Peyer's patch (tissue), 4 donors: ENCODE results near the gene MRPL41. TPM values are rescaled to one million over a fixed set of nuclear protein-coding genes. Genes with fewer than 3 reads are reported as not detected.
"Not testable (repeated sequence)": the region's sequence is repeated elsewhere in the genome, so short reads cannot be mapped to it uniquely, and the experiment has no call there.

Experiments used
- DNase-seq, 3 donors: peaks; one replicate each; pipeline ENCODE4 v3.0.0-alpha.2; 2017 to 2019
- H3K27ac ChIP-seq, 4 donors: fragments of 200-600 bp; sonication (generic); one replicate each; pipeline ENCODE4 v1.5.1; 2016 to 2019
- H3K27me3 ChIP-seq, 2 donors: fragments of 200-600 bp; sonication (generic); one replicate each; pipeline ENCODE4 v1.5.1; 2019
- H3K36me3 ChIP-seq, 3 donors: fragments of 200-600 bp; sonication (generic); one replicate each; pipeline ENCODE4 v1.5.1; 2016 to 2019
- H3K4me1 ChIP-seq, 4 donors: fragments of 200-600 bp; sonication (generic); one replicate each; pipeline ENCODE4 v1.5.1; 2016 to 2019
- H3K4me3 ChIP-seq, 4 donors: fragments of 200-600 bp; sonication (generic); 1 replicate in 3 of 4; 2 replicates in 1 of 4; pipeline ENCODE4 v1.5.1; 2016 to 2019; ENCODE audit warnings: mild to moderate bottlenecking in 1 of 4
- H3K9me3 ChIP-seq, 4 donors: fragments of 200-600 bp; sonication (generic); one replicate each; pipeline ENCODE4 v1.5.1; 2016 to 2019; ENCODE audit warnings: mild to moderate bottlenecking in 1 of 4
- POLR2A ChIP-seq, 2 donors: fragments of 450-650 bp; IDR thresholded peaks; one replicate each; pipeline ENCODE4 v1.5.1; 2017; ENCODE audit warnings: antibody characterized with exemption in 2 of 2, mild to moderate bottlenecking in 2 of 2, moderate library complexity in 2 of 2
- total RNA-seq, 4 donors: library from RNA; depleted of rRNA; stranded (reverse); fragments of >200 nt; gene quantifications; one replicate each; pipeline ENCODE4 v1.1.0, GENCODE V29; 2016
- TF ChIP-seq, protein P1 (sequence below), 6 experiments: fragments of 450-650 bp in 4 of 6; fragments of 200-600 bp in 2 of 6; sonication (generic) in 1 of 6; IDR thresholded peaks; one replicate each; pipeline ENCODE4 v1.5.1; 2017 to 2019; ENCODE audit warnings: antibody characterized with exemption in 6 of 6, mild to moderate bottlenecking in 3 of 6, moderate library complexity in 1 of 6

The MRPL41 gene
- total RNA-seq, 4 donors from 2014 or later, result 55.3 to 89.5 (median 84.8) TPM

GRCh38 chr9:137555179-137555578 lies 3.5 kb downstream of the MRPL41 start:
- H3K36me3 ChIP-seq, result peaks cover 0 to 41% (median 0%) of the 10 kb centered on the region in 3 donors
- no peak for TF ChIP-seq POLR2A (IDR thresholded peaks at IDR 0.05)
- TF ChIP-seq, protein P1, sequence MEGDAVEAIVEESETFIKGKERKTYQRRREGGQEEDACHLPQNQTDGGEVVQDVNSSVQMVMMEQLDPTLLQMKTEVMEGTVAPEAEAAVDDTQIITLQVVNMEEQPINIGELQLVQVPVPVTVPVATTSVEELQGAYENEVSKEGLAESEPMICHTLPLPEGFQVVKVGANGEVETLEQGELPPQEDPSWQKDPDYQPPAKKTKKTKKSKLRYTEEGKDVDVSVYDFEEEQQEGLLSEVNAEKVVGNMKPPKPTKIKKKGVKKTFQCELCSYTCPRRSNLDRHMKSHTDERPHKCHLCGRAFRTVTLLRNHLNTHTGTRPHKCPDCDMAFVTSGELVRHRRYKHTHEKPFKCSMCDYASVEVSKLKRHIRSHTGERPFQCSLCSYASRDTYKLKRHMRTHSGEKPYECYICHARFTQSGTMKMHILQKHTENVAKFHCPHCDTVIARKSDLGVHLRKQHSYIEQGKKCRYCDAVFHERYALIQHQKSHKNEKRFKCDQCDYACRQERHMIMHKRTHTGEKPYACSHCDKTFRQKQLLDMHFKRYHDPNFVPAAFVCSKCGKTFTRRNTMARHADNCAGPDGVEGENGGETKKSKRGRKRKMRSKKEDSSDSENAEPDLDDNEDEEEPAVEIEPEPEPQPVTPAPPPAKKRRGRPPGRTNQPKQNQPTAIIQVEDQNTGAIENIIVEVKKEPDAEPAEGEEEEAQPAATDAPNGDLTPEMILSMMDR (IDR thresholded peaks at IDR 0.05), result no peak
- H3K27ac ChIP-seq, result no peak overlapping the region

DNA sequence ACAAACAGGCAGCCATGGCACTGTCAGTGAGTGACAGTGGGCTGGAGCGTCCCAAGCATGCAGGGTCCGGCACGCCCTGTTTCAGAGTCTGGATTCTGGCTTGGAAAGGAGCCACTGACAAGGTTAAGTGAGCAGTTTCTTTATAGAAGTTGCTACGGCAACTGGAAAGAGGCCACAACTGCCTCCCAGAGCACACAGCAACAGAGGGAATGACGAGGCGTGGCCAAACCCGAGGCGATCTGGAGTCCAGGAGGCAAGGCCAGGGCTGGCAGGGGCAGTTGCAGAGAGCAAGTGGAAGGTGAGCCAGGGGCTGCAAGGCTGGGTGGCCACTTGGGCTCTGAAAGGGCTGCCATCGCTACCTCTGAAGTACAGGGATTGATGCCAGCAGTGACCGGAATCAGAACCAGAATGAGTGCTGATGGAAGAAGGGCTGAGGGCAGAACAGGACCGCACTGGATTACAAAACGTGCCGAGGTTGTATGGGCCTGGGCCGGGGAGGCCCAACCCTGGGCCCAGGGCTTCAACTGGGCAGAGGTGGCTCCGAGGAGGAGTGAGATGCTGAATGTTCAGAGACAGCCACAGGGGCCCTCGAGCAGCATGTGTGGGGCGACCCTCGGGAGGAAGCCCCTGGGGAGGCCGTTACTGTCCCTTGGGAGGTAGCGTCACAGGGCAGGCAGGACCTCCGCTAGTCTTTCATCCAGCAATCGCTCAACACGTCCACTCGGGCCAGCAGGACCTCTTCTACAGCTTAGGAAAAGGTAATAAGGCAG lies 4.6 kb downstream of the MRPL41 start:
- DNase-seq, result peak in 1 of 3 donors; percentile 75
- no peak for TF ChIP-seq POLR2A (IDR thresholded peaks at IDR 0.05)
- TF ChIP-seq, protein P1 (IDR thresholded peaks at IDR 0.05), result no peak
- Histone ChIP-seq H3K9me3 (no peaks in the 10 kb centered on the region), H3K4me3 (no peak overlapping the region), H3K36me3 (peaks cover 0 to 41% (median 0%) of the 10 kb centered on the region in 3 donors), H3K27ac (peak overlapping the region in 1 of 4 donors; percentile 27), H3K4me1 (peaks cover 0 to 18% (median 3%) of the 10 kb centered on the region in 4 donors), H3K27me3 (no peaks in the 10 kb centered on the region)

More at GRCh38 chr9:137555179-137555578, 3.5 kb downstream of the MRPL41 start:
- no peaks in the 10 kb centered on the region for H3K27me3 ChIP-seq
- H3K9me3 ChIP-seq, result no peaks in the 10 kb centered on the region
- peaks cover 0 to 18% (median 3%) of the 10 kb centered on the region in 4 donors for H3K4me1 ChIP-seq
- H3K4me3 ChIP-seq, result no peak overlapping the region
- DNase-seq, result no peak

GRCh38 chr9:137558127-137558526 lies 6.4 kb downstream of the MRPL41 start:
- peaks cover 0 to 53% (median 0%) of the 10 kb centered on the region in 3 donors for H3K36me3 ChIP-seq
- no peak overlapping the region for H3K4me3 ChIP-seq
- H3K27ac ChIP-seq, result no peak overlapping the region
- DNase-seq, result no peak
- no peaks in the 10 kb centered on the region for H3K9me3 ChIP-seq
- peaks cover 0 to 8% (median 0%) of the 10 kb centered on the region in 4 donors for H3K4me1 ChIP-seq
- no peaks in the 10 kb centered on the region for H3K27me3 ChIP-seq
- TF ChIP-seq, protein P1 (IDR thresholded peaks at IDR 0.05), result no peak
- no peak for TF ChIP-seq POLR2A (IDR thresholded peaks at IDR 0.05)

DNA sequence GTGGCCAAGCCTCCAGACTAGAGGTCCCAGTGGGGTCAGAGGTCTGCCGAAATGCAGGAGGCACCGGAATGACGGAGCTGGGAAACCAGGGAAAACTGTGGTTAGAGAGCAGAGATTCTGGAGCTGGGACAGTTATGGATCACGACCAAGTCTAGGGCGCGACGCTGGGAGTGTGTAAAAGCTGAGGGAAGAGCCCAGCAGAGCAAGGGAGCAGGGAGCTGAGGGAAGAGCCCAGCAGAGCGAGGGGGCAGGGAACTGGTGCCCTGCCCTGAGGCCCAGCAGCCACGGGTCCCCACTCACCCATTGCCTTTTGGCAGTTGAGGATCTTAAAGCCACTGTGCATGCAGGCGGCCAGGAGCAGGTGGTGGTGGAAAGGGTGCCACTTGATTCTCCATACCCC lies 12.5 kb downstream of the MRPL41 start:
- Histone ChIP-seq H3K4me3 (no peak overlapping the region), H3K36me3 (peaks cover 0 to 35% (median 0%) of the 10 kb centered on the region in 3 donors), H3K9me3 (no peaks in the 10 kb centered on the region), H3K27me3 (no peaks in the 10 kb centered on the region), H3K27ac (no peak overlapping the region), H3K4me1 (no peaks in the 10 kb centered on the region)
- no peak for DNase-seq
- no peak for TF ChIP-seq POLR2A (IDR thresholded peaks at IDR 0.05)
- TF ChIP-seq, protein P1 (IDR thresholded peaks at IDR 0.05), result no peak

DNA sequence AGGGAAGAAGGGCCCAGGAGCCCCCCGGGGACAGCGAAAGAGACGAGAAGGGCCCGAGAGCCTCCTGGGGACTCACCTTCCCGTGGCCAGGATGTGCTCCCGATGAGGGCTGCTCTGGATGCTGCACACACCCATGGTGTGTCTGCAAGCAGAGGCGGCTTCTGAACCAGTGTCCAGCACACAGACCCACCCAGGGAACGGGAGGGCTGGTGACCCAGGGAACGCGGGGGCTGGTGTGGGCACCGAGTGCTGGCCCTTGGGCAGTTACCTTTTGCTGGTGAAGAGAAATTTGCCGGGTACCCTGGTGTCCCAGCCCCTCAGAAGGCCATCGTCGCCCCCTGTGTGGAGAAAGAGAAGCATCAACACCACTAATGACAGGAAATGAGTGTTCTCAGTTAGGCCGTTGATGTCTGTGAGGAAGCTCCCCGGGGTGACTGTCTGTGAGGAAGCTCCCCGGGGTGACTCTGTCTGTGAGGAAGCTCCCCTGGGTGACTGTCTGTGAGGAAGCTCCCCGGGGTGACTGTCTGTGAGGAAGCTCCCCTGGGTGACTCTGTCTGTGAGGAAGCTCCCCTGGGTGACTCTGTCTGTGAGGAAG lies 13.2 kb downstream of the MRPL41 start:
- no peak for TF ChIP-seq POLR2A (IDR thresholded peaks at IDR 0.05)
- TF ChIP-seq, protein P1 (IDR thresholded peaks at IDR 0.05), result no peak
- no peak for DNase-seq
- Histone ChIP-seq H3K4me1 (no peaks in the 10 kb centered on the region), H3K27ac (no peak overlapping the region), H3K27me3 (no peaks in the 10 kb centered on the region), H3K36me3 (peaks cover 0 to 35% (median 0%) of the 10 kb centered on the region in 3 donors), H3K4me3 (no peak overlapping the region), H3K9me3 (no peaks in the 10 kb centered on the region)

- not testable (repeated sequence) for H3K4me3 ChIP-seq, H3K4me1 ChIP-seq, DNase-seq, H3K9me3 ChIP-seq, H3K27ac ChIP-seq, H3K27me3 ChIP-seq
- H3K36me3 ChIP-seq, result peaks cover 0 to 44% (median 0%) of the 10 kb centered on the region in 3 donors
These were observed 16.8 kb downstream of the MRPL41 start for GRCh38 chr9:137568445-137568844.
